Activated CD8-positive, alpha-beta memory T cell treated with anti-CD3 and anti-CD28 coated beads, Interleukin-2, amount 50 U/mL, for 1 hour (primary cell): Measurements from ENCODE around the gene SAMD1.
"Not testable (repeated sequence)": the region's sequence is repeated elsewhere in the genome, so short reads cannot be mapped to it uniquely, and the experiment has no call there.

Source experiments
- DNase-seq: peaks from one replicate; pipeline ENCODE4 v3.0.0-alpha.2; 2020; ENCODE audit errors: extremely low read depth

Gene SAMD1

GRCh38 chr19:14061081-14061749, 29.3 kb downstream of the SAMD1 start:
- DNase-seq: no peak

- DNase-seq: no peak
These were observed 30.8 kb downstream of the SAMD1 start for GRCh38 chr19:14059652-14060155.

- no peak for DNase-seq
These were observed 31.5 kb downstream of the SAMD1 start for GRCh38 chr19:14059093-14059480.

GRCh38 chr19:14058182-14059092, 32.1 kb downstream of the SAMD1 start:
- no peak for DNase-seq

- DNase-seq: no peak
These were observed 33.7 kb downstream of the SAMD1 start for GRCh38 chr19:14056741-14057356.

- DNase-seq: no peak
These were observed 34.4 kb downstream of the SAMD1 start for GRCh38 chr19:14056069-14056666.

- no peak for DNase-seq
These were observed 35.2 kb downstream of the SAMD1 start for GRCh38 chr19:14055396-14055795.

- no peak for DNase-seq
These were observed 35.8 kb downstream of the SAMD1 start for GRCh38 chr19:14054721-14055120.

- DNase-seq: no peak
These were observed 36.5 kb downstream of the SAMD1 start for GRCh38 chr19:14054099-14054498.

GRCh38 chr19:14053500-14053899, 37.1 kb downstream of the SAMD1 start:
- DNase-seq: no peak

GRCh38 chr19:14053032-14053431, 37.5 kb downstream of the SAMD1 start:
- no peak for DNase-seq

- no peak for DNase-seq
These were observed 38.1 kb downstream of the SAMD1 start for GRCh38 chr19:14052470-14052869.

GRCh38 chr19:14051980-14052379, 38.6 kb downstream of the SAMD1 start:
- no peak for DNase-seq

GRCh38 chr19:14050961-14051360, 39.6 kb downstream of the SAMD1 start:
- not testable (repeated sequence) for DNase-seq

GRCh38 chr19:14050512-14050911, 40.0 kb downstream of the SAMD1 start:
- DNase-seq: no peak

- no peak for DNase-seq
These were observed 42.0 kb downstream of the SAMD1 start for GRCh38 chr19:14048443-14049153.

GRCh38 chr19:14047866-14048265, 42.7 kb downstream of the SAMD1 start:
- DNase-seq: not testable (repeated sequence)

GRCh38 chr19:14042659-14043608, 47.6 kb downstream of the SAMD1 start:
- not testable (repeated sequence) for DNase-seq

GRCh38 chr19:14039181-14039580, 51.4 kb downstream of the SAMD1 start:
- DNase-seq: no peak
